Epithelial cell of esophagus (primary cell): ENCODE data around the gene PRX.

ENCODE experiments used
- DNase-seq: peaks from one replicate; pipeline ENCODE4 v3.0.0; 2010; ENCODE audit warnings: low read depth
- H3K4me3 ChIP-seq: 2 replicates; pipeline ENCODE4 v1.5.1; 2011; ENCODE audit warnings: mild to moderate bottlenecking, low read length, control low read depth
- CTCF ChIP-seq: IDR thresholded peaks from 2 replicates; pipeline ENCODE4 v1.5.1; 2011; ENCODE audit warnings: low read depth, mild to moderate bottlenecking, low read length, control low read depth, inconsistent platforms; ENCODE audit not compliant: insufficient read depth; ENCODE audit errors: missing control alignments

Gene PRX

GRCh38 chr19:40348125-40348913 lies 64.9 kb downstream of the PRX start, which contains the start of the genes C19orf47 and PLD3:
Gene C19orf47, minus strand, starts transcription at chr19:40348397. Its CDS starts 6,540 bp downstream, at chr19:40341857.
Gene PLD3, plus strand, starts transcription at chr19:40348695. Its CDS starts 17,789 bp downstream, at chr19:40366484.
- TF ChIP-seq CTCF, result no peak

GRCh38 chr19:40344422-40344821 lies 68.8 kb downstream of the PRX start:
- no peak for TF ChIP-seq CTCF
- DNase-seq, result peak; percentile 48
- no peak overlapping the region for H3K4me3 ChIP-seq

More at GRCh38 chr19:40348125-40348913, 64.9 kb downstream of the PRX start, which contains the start of the genes C19orf47 and PLD3:
- peak; percentile 100 for DNase-seq
- H3K4me3 ChIP-seq, result peak within 1 kb of the TSS; percentile 86
